Caki2 (cell line): ENCODE measurements around the gene ZBTB24. TPM values are rescaled to one million over a fixed set of nuclear protein-coding genes. Genes with fewer than 3 reads are reported as not detected.

ENCODE experiments used
- DNase-seq: peaks from one replicate; pipeline ENCODE4 v3.0.0-alpha.2; 2015; ENCODE audit warnings: low read depth
- in situ Hi-C: cut with HindIII; loops from 2 replicates; pipeline ENCODE4 v1.10.0; 2016; ENCODE audit warnings: low sequenced_read_pairs, low pct_unique_long_range_greater_than_20kb, mixed read lengths
- total RNA-seq: library from RNA; depleted of rRNA; stranded (reverse); fragments of >200 nt; shearing (Covaris generic); gene quantifications from 2 replicates; pipeline ENCODE4 v1.2.3, GENCODE V29; 2014; ENCODE audit warnings: low replicate concordance

Gene ZBTB24
- total RNA-seq, 1 experiment from 2014 or later: 2.4 TPM

GRCh38 chr6:109456710-109457561 is 26.1 kb downstream of the ZBTB24 start:
- peak; percentile 39 for DNase-seq
- in situ Hi-C loops: no loop called here

DNA sequence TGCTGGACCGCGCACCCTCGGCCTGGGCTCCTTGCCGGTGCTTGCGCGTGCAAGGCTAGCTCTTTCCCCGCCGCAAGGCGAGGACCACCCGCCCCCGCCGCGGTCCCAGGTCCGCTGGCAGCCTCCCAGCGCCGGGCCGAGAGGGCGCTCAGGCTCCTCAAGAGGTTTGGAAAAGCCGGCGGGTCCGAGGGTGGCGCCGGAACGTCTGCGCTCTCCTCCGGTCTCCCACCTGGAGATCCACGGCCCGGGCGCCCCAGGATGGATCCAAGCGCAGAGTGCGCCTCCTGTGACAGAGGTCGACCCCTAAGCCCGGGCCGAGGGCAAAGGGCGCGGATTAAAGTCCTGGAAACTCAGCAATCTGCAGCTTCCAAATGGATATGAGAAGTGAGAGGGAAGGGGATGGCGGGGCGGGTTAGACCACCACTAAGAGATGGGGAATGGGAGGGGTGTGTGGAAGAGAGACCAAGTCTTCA is 26.9 kb downstream of the ZBTB24 start:
- DNase-seq: no peak
- in situ Hi-C loops: no loop called here

DNA sequence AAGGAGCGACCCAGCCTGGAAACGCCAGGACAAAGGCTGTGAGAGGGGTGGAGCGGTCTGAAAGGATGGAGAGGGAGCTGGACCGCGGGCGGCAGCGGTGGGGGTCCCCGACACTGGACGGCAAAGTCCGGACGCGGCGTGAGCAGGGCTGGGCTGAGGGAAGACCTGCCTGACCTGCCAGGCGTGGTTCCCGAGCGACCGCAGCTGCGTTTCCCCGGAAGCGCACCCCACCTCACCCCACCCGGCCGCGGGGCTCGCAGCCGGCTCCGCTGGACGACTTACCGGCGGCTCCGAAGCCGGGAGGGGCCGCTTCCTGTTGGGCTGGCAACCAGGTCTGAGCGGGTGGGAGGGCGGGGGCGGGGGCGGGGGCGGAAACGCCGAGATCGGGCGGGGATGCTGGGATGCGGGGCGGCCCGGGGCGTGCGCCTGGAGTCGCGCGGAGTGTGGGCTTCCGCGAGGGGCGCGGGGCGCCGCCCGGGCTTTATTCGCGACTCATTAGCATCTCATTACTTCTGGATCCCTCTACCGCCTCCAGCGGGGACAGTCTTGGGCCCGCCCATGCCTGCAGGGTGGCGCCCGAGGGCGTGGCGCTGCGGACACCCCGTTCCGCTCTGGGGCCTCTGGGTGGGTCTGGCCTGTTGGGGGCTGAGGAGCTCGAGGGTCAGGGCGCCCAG is 27.4 kb downstream of the ZBTB24 start, which contains the start of gene MICAL1:
TSS of gene MICAL1 (minus strand) at position 336 of the 674 bp plus-strand sequence. CDS start 1,576 bp downstream, outside the sequence.
- DNase-seq: peak; percentile 57
- in situ Hi-C loops: no loop called here

- DNase-seq: no peak
- in situ Hi-C loops: no loop called here
Observed at GRCh38 chr6:109454496-109455436, 28.3 kb downstream of the ZBTB24 start.

- in situ Hi-C loops: no loop called here
- DNase-seq: no peak
Observed at GRCh38 chr6:109453594-109454495, 29.2 kb downstream of the ZBTB24 start.

DNA sequence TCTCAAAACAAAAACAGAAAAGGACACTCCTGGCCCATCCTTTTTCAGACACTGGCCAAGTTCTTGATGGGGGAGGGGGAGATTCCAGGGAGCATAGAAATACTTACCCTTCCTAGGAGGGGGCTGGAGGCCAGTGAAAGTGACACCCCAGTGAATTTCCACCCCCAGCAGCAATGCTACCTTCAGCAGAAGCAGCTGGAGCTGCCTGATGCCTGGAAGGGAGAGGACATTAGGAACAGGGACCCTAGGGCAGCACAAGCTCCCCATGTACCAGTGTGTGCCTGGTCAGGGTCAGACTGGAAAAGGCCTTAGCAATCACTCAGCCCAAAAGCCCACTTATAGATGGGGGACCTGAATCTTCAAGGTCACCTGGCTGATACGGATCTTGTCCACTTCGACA is 29.9 kb downstream of the ZBTB24 start:
- no peak for DNase-seq
- in situ Hi-C loops: no loop called here

DNA sequence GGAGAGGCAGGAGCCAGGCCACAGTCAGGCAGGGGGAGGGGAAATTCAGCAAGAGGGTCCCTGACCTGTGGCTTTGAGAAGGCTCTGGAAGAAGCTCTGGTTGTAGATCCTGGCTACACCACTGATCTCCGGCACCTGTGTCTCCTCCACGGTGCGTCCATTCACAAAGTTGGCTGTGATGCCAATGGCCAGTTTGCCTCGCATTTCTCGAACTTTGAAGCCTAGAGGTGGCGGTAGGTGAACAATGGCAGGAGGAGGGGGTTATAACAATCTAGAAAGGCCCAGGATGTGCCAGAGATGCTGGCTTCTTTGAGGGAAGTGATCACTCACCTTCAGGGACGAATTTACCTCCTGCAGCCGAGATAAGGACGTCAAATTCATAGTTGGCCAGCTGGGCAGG is 30.8 kb downstream of the ZBTB24 start:
- in situ Hi-C loops: no loop called here
- no peak for DNase-seq

DNA sequence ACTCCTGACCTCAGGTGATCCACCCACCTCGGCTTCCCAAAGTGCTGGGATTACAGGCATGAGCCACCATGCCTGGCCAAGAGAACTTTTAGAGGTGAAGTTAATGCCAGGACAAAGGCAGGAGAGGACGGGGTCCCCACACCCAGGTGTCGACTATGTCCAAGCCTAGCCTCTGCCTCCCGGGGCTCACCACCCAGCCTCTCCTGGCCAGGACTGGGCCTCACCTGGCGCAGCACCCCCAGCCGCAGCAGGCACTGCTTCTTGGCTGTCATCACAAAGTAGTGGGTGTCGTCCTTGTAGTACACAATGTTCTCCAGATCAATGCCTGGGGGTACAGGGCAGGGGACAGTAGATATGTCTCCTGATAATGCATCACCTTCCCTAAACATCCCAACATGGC is 31.6 kb downstream of the ZBTB24 start:
- no peak for DNase-seq
- in situ Hi-C loops: no loop called here

DNA sequence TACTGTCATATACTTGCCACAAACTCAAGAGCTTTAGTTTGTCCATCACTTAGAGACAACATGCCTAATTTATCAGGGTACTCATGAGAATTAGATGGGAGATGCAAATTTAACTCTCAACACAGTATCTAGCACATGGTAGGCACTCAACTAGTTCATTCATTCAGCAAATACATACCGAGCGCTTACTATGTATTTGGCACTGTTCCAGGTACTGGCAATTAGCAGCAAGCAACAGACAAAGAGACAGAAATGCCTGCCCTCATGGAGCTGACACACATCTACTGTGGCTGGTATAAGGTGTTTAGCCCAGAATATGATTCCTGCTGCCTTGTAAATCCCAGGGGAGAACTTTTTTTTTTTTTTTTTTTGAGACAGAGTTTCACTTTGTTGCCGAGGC is 32.2 kb downstream of the ZBTB24 start:
- no peak for DNase-seq
- in situ Hi-C loops: no loop called here

DNA sequence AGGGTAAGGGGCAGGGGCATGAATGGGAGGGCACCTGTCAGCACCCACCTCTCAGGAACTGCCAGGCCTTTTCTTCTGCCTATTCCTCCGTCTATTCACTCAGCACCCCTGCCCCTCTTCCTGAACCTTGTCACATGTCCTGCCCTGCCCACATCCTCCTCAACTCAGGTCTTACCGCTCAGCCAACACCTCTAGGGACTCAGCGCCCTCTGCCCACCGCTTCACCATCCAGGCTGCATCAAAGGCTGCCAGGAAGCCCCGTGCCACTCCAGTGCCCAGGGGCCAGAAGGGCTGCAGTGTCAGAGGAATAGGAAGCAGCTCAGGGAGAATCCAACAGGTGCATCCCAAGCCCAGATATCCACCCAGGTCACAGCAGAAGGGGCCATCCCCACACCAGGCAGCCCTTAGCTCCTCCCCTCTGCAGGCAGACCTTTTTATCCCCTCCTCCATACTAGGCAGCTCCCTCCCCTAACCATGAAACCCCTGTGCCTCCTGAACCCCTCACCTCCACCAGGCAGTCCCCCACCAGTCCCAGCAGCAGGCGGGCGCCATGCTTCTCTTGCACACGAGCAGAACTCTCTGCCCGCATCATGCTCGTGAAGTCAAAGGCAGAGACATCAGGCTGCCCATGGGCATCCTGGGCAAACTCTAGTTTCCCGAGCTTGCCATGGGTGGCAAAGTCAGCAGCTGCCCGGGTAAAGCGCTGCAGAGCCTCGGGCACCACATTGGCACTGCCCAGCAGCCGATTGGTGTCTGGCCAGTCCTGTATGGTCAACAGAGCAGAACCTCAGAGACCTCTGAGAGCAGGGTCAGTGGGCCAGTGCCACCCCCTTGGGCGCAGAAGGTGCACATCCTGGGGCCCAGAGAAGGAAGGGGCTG is 33.0 kb downstream of the ZBTB24 start:
- in situ Hi-C loops: no loop called here

DNA sequence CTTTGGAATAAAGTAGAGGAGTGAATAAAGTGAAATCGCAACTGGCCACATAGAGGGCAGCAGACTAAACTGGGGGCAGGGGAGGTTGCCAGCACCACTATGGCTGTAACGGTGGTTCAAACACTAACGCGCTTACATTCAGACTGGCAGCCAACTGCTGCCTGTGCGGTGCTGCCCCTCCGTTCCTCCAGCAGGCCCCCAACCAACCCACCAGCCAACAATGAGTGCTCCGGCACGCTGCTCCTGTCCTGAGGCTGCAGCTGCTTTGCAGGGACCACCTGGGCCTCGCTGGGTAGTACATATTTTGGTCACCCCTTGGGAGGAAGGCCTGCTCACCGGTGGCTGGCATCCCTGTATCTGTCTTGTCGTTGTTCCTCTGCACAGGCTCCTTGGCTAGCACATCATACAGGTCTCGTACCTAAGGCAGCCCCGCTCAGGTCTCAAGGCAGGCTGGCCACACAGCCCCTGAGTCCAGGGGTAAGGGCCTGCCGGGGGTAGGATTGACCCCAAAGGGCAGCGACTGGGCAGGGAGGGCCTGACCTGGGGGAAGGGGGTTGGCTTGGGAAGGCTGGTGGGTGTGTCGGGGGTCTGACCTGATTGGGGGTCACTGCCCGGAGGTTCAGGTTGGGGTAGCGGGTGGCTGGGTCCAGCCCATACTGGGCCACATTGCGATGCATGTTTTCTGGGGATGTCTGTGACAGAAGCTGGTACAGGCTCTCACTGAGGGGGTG is 33.8 kb downstream of the ZBTB24 start:
- in situ Hi-C loops: no loop called here
- no peak for DNase-seq

More for the DNA sequence above, 33.0 kb downstream of the ZBTB24 start:
- DNase-seq: no peak

DNA sequence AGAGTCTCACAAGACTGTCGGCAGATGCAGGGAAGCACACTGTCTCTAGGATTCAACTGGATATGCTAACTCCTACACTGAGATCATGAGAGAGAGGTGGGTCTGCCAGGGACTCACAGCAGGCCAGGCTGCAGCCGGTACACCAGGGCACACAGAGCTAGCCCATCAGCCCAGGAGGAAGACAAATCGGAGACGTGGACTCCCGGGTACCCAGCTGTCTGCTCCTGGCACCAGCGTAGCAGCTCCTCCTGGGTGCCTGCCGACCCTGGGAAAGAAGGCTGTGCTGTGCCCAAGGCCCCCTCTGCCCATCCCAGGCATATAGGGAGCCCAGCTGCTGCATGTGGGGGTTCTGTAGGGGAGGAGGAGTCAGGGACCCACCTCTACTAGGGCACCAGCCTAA is 34.4 kb downstream of the ZBTB24 start:
- in situ Hi-C loops: no loop called here
- no peak for DNase-seq

GRCh38 chr6:109447878-109448555 is 35.0 kb downstream of the ZBTB24 start:
- in situ Hi-C loops: no loop called here
- peak; percentile 30 for DNase-seq

DNA sequence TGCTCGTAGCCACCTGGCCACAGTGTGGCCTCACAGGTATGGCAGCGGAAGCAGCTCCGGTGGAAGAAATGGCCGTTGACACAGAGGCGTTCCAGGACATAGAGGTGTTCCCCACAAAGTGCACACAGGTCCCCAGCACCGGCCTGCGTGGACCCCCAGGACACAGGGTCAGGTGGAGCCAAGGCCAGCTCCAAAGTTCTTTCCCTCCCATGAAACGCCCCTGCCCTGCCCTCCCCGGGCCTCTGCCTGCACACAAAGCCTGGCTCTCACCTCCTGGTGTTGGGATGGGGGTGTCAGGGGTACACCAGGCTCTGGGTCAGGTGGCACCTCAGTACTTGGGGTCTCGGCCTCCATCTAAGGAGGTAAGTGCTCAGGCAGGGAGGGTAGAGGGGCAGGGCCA is 35.9 kb downstream of the ZBTB24 start:
- DNase-seq: no peak
- in situ Hi-C loops: no loop called here

DNA sequence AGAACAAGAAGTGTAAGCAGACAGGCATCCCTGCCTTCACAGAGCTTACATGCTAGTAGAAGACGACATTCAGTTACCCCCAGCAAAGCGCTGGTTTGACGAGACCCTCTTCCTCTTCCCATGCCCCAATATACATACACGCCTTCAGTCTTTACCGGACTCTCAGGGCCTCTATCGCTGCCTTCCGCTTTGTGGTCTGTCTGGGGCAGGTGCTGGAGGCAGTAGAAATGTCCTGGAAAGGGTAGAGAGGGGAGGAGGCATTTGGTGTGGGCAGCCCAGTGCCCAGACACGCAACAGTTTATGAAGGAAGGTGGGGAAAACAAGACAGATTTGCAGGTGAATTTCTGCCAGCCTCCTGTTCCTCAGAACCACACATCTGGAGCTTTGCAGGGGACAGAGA is 36.5 kb downstream of the ZBTB24 start:
- no peak for DNase-seq
- in situ Hi-C loops: no loop called here

GRCh38 chr6:109446072-109446471 is 36.9 kb downstream of the ZBTB24 start:
- in situ Hi-C loops: no loop called here
- DNase-seq: no peak
